Liver (tissue), 3 donors: ENCODE data around the gene ARVCF.

ENCODE experiments used
- ATF3 ChIP-seq: IDR thresholded peaks from 2 replicates; pipeline ENCODE4 v1.6.1; 2016; ENCODE audit warnings: antibody characterized with exemption
- CTCF ChIP-seq: fragments of 150-350 bp; IDR thresholded peaks from 2 replicates; pipeline ENCODE4 v1.5.1; 2017; ENCODE audit warnings: improper control_type of control experiment, low read depth, low read length; ENCODE audit not compliant: missing input control
- MAX ChIP-seq: IDR thresholded peaks from 2 replicates; pipeline ENCODE4 v1.6.1; 2016; ENCODE audit warnings: antibody characterized with exemption
- RAD21 ChIP-seq, 2 donors: IDR thresholded peaks; 2 replicates each; pipeline ENCODE4 v1.6.1; 2016; ENCODE audit warnings: antibody characterized with exemption in 2 of 2, mild to moderate bottlenecking in 2 of 2
- REST ChIP-seq: IDR thresholded peaks from 2 replicates; pipeline ENCODE4 v1.6.1; 2016; ENCODE audit warnings: antibody characterized with exemption, mild to moderate bottlenecking
- SP1 ChIP-seq: IDR thresholded peaks from 2 replicates; pipeline ENCODE4 v1.6.1; 2018; ENCODE audit warnings: antibody characterized with exemption, mild to moderate bottlenecking
- TAF1 ChIP-seq: conservative IDR thresholded peaks from 2 replicates; pipeline ENCODE4 v1.6.1; 2016; ENCODE audit warnings: antibody characterized with exemption, mild to moderate bottlenecking
- YY1 ChIP-seq: IDR thresholded peaks from 2 replicates; pipeline ENCODE4 v1.6.1; 2016; ENCODE audit warnings: antibody characterized with exemption, mild to moderate bottlenecking
- ZBTB33 ChIP-seq: IDR thresholded peaks from 2 replicates; pipeline ENCODE4 v1.6.1; 2016; ENCODE audit warnings: antibody characterized with exemption
- donor health status: healthy.
- donor health status: healthy.

- no peak for TF ChIP-seq CTCF
- no peak for TF ChIP-seq TAF1
- TF ChIP-seq REST, result no peak
- no peak for TF ChIP-seq RAD21 (IDR thresholded peaks at IDR 0.05)
- TF ChIP-seq ZBTB33, result no peak
- TF ChIP-seq ATF3, result no peak
- TF ChIP-seq SP1, result no peak
- no peak for TF ChIP-seq MAX
- TF ChIP-seq YY1, result no peak
These were observed 5.8 kb upstream of the ARVCF start for GRCh38 chr22:20022231-20022977.
